Astrocyte of the hippocampus (primary cell): ENCODE results near the gene AHRR.
A peak's percentile ranks its signal among the peaks of the same experiment; 100 is the strongest.

Experiments used
- DNase-seq: peaks from one replicate; pipeline ENCODE4 v3.0.0; 2011; ENCODE audit warnings: low read depth, low spot score

Gene AHRR

GRCh38 chr5:414991-415927 is 93.7 kb downstream of the AHRR start:
- DNase-seq: peak; percentile 39

- no peak for DNase-seq
Measured at GRCh38 chr5:415928-416635, 94.6 kb downstream of the AHRR start.

- DNase-seq: no peak
Measured at GRCh38 chr5:416636-416960, 95.1 kb downstream of the AHRR start.

- DNase-seq: no peak
Measured at GRCh38 chr5:417301-418161, 96.0 kb downstream of the AHRR start.

GRCh38 chr5:418162-419121 is 96.9 kb downstream of the AHRR start:
- no peak for DNase-seq

GRCh38 chr5:419970-420369 is 98.5 kb downstream of the AHRR start:
- no peak for DNase-seq

GRCh38 chr5:420632-421286 is 99.2 kb downstream of the AHRR start:
- DNase-seq: no peak

- no peak for DNase-seq
Measured at GRCh38 chr5:421287-421880, 99.9 kb downstream of the AHRR start.

- no peak for DNase-seq
Measured at GRCh38 chr5:421901-422300, 100.4 kb downstream of the AHRR start.

GRCh38 chr5:422323-423232 is 101.1 kb downstream of the AHRR start:
- no peak for DNase-seq

GRCh38 chr5:423233-423565 is 101.7 kb downstream of the AHRR start:
- DNase-seq: no peak

GRCh38 chr5:423626-424261 is 102.2 kb downstream of the AHRR start:
- no peak for DNase-seq

- peak; percentile 38 for DNase-seq
Measured at GRCh38 chr5:424301-425110, 103.0 kb downstream of the AHRR start.

- peak; percentile 23 for DNase-seq
Measured at GRCh38 chr5:425714-426113, 104.2 kb downstream of the AHRR start.

GRCh38 chr5:426392-426976 is 105.0 kb downstream of the AHRR start:
- no peak for DNase-seq

GRCh38 chr5:427415-428087 is 106.0 kb downstream of the AHRR start:
- no peak for DNase-seq

- no peak for DNase-seq
Measured at GRCh38 chr5:428219-428618, 106.7 kb downstream of the AHRR start.
